ENCODE data around the gene S1PR3. TPM values are rescaled to one million over a fixed set of nuclear protein-coding genes. Genes with fewer than 3 reads are reported as not detected.

Gene S1PR3
- total RNA-seq, 1 experiment from 2014 or later, result not detected

DNA sequence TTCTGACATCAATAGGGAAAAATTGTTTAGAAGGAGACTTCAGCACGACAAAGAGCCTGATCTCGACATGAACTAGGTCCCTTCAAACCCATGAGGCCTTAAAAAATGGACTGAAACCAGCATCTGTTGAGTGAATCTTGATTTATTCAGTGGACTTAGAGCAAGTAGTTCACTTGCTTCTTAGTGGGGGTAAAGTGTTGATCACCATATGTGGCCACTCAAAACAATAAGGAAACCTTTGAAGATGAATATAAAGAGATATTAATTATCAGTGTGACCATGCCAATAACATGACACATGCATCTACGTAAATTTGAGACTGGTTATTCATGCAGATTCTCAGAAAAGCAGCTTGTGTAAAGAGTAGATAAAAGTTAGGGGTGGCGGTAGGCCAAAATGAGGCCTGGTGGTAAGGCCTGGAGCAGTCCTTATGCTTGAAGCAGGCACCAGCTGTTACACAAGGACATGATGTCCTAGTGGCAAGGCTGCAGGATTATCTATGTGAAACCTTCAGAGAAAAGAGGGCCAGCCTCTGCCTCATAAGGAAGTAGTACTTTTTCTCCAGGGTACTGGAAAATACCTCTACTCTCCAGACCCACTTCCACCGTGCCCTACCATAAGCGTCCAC, 61.3 kb downstream of the S1PR3 start:
- DNase-seq (ENCODE audit: low spot score), result peak; percentile 18
- in situ Hi-C loops (cut with HindIII; ENCODE audit: low sequenced_read_pairs), result no loop called here

GRCh38 chr9:89053301-89053700, 62.0 kb downstream of the S1PR3 start:
- DNase-seq (ENCODE audit: low spot score), result no peak
- in situ Hi-C loops (cut with HindIII; ENCODE audit: low sequenced_read_pairs), result no loop called here

Other genes with a start within 250 kb of the S1PR3 start
- gene SHC3, start 187.3 kb downstream of the S1PR3 start, total RNA-seq (2014; rRNA removed; shearing (Covaris generic)), result not detected in 2 replicates

All from G401 (cell line).